Peyer's patch (tissue), 4 donors: Measurements from ENCODE around the gene ITGAV. TPM values are rescaled to one million over a fixed set of nuclear protein-coding genes. Genes with fewer than 3 reads are reported as not detected.

Source experiments
- DNase-seq, 3 donors: peaks; one replicate each; pipeline ENCODE4 v3.0.0-alpha.2; 2017 to 2019
- H3K27ac ChIP-seq, 4 donors: fragments of 200-600 bp; sonication (generic); one replicate each; pipeline ENCODE4 v1.5.1; 2016 to 2019
- H3K27me3 ChIP-seq, 2 donors: fragments of 200-600 bp; sonication (generic); one replicate each; pipeline ENCODE4 v1.5.1; 2019
- H3K36me3 ChIP-seq, 3 donors: fragments of 200-600 bp; sonication (generic); one replicate each; pipeline ENCODE4 v1.5.1; 2016 to 2019
- H3K4me1 ChIP-seq, 4 donors: fragments of 200-600 bp; sonication (generic); one replicate each; pipeline ENCODE4 v1.5.1; 2016 to 2019
- H3K4me3 ChIP-seq, 4 donors: fragments of 200-600 bp; sonication (generic); 1 replicate in 3 of 4; 2 replicates in 1 of 4; pipeline ENCODE4 v1.5.1; 2016 to 2019; ENCODE audit warnings: mild to moderate bottlenecking in 1 of 4
- H3K9me3 ChIP-seq, 4 donors: fragments of 200-600 bp; sonication (generic); one replicate each; pipeline ENCODE4 v1.5.1; 2016 to 2019; ENCODE audit warnings: mild to moderate bottlenecking in 1 of 4
- POLR2A ChIP-seq, 2 donors: fragments of 450-650 bp; IDR thresholded peaks; one replicate each; pipeline ENCODE4 v1.5.1; 2017; ENCODE audit warnings: antibody characterized with exemption in 2 of 2, mild to moderate bottlenecking in 2 of 2, moderate library complexity in 2 of 2
- total RNA-seq, 4 donors: library from RNA; depleted of rRNA; stranded (reverse); fragments of >200 nt; gene quantifications; one replicate each; pipeline ENCODE4 v1.1.0, GENCODE V29; 2016
- TF ChIP-seq, protein P1 (sequence below), 6 experiments: fragments of 450-650 bp in 4 of 6; fragments of 200-600 bp in 2 of 6; sonication (generic) in 1 of 6; IDR thresholded peaks; one replicate each; pipeline ENCODE4 v1.5.1; 2017 to 2019; ENCODE audit warnings: antibody characterized with exemption in 6 of 6, mild to moderate bottlenecking in 3 of 6, moderate library complexity in 1 of 6

The ITGAV gene
- total RNA-seq, 4 donors from 2014 or later, result 28.1 to 35.9 (median 31.2) TPM

DNA sequence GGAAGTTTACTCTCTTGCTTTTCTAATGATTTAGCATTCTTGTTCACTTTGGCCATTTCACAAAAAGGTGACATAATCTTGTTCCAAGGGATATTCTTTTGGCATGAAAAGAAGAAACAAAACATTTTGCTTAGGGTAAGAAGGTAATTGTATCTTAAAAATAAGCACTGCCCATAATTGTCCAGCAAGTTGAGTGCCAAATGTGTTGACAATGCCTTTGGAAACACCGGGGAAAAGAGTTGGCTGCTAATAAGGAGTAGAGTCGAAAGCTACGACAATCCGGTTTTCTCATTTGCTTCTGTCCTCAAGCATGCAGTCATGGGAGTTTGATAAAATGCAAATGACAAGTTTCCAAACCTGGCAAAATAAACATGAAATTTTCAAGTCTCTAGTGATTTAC is 27.3 kb downstream of the ITGAV start:
- Histone ChIP-seq H3K36me3 (no peaks in the 10 kb centered on the region), H3K27me3 (no peaks in the 10 kb centered on the region), H3K9me3 (no peaks in the 10 kb centered on the region), H3K4me1 (no peaks in the 10 kb centered on the region), H3K4me3 (no peak overlapping the region), H3K27ac (no peak overlapping the region)
- no peak for DNase-seq
- no peak for TF ChIP-seq POLR2A (IDR thresholded peaks at IDR 0.05)
- TF ChIP-seq, protein P1, sequence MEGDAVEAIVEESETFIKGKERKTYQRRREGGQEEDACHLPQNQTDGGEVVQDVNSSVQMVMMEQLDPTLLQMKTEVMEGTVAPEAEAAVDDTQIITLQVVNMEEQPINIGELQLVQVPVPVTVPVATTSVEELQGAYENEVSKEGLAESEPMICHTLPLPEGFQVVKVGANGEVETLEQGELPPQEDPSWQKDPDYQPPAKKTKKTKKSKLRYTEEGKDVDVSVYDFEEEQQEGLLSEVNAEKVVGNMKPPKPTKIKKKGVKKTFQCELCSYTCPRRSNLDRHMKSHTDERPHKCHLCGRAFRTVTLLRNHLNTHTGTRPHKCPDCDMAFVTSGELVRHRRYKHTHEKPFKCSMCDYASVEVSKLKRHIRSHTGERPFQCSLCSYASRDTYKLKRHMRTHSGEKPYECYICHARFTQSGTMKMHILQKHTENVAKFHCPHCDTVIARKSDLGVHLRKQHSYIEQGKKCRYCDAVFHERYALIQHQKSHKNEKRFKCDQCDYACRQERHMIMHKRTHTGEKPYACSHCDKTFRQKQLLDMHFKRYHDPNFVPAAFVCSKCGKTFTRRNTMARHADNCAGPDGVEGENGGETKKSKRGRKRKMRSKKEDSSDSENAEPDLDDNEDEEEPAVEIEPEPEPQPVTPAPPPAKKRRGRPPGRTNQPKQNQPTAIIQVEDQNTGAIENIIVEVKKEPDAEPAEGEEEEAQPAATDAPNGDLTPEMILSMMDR (IDR thresholded peaks at IDR 0.05), result no peak

GRCh38 chr2:186617771-186618170 is 27.9 kb downstream of the ITGAV start:
- H3K27me3 ChIP-seq, result no peaks in the 10 kb centered on the region
- DNase-seq, result no peak
- TF ChIP-seq, protein P1 (IDR thresholded peaks at IDR 0.05), result no peak
- no peak for TF ChIP-seq POLR2A (IDR thresholded peaks at IDR 0.05)
- no peak overlapping the region for H3K4me3 ChIP-seq
- no peaks in the 10 kb centered on the region for H3K4me1 ChIP-seq
- no peaks in the 10 kb centered on the region for H3K9me3 ChIP-seq
- H3K27ac ChIP-seq, result no peak overlapping the region
- H3K36me3 ChIP-seq, result peaks cover 0 to 3% (median 0%) of the 10 kb centered on the region in 3 donors

DNA sequence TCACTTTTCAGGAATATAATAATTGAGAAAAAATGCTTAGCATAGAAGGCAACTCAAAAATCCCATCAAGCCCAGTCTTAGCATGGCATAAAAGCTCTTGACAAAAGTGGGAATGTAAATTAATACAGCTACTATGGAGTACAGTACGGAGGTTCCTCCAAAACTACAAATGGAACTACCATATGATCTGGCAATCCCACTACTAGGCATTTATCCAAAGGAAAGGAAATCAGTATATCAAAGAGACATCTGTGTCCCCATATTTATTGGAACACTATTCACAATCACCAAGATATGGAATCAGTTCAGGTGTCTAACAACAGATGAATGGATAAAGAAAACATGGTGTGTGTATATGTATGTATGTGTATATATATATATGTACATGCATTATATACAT is 28.8 kb downstream of the ITGAV start:
- Histone ChIP-seq H3K9me3 (no peaks in the 10 kb centered on the region), H3K4me1 (no peaks in the 10 kb centered on the region), H3K27ac (no peak overlapping the region), H3K36me3 (peaks cover 0 to 10% (median 0%) of the 10 kb centered on the region in 3 donors), H3K27me3 (no peaks in the 10 kb centered on the region), H3K4me3 (no peak overlapping the region)
- TF ChIP-seq, protein P1 (IDR thresholded peaks at IDR 0.05), result no peak
- no peak for TF ChIP-seq POLR2A (IDR thresholded peaks at IDR 0.05)
- DNase-seq, result no peak

DNA sequence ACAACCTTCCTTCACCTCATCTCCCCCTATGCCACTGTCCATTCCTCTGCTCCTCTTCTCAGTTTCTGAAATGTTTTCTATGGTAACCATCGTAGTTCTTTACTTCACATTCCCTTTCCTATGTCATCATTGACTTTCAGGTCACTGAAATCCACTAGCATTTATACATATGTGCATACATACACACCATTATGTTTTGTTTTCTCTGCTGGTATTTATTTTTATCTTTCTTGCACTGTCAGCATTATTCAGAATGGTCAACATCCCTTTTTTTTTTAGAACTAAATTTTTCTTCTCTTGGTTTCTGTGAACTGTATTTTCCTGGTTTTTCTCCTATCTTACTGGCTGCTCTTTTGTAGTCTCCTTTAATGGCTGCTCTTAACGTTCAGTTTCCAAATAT is 33.2 kb downstream of the ITGAV start:
- no peak overlapping the region for H3K4me3 ChIP-seq
- H3K36me3 ChIP-seq, result peaks cover 0 to 27% (median 0%) of the 10 kb centered on the region in 3 donors
- no peak for DNase-seq
- H3K27me3 ChIP-seq, result no peaks in the 10 kb centered on the region
- no peaks in the 10 kb centered on the region for H3K9me3 ChIP-seq
- TF ChIP-seq, protein P1 (IDR thresholded peaks at IDR 0.05), result no peak
- no peak for TF ChIP-seq POLR2A (IDR thresholded peaks at IDR 0.05)
- no peak overlapping the region for H3K27ac ChIP-seq
- H3K4me1 ChIP-seq, result no peaks in the 10 kb centered on the region

DNA sequence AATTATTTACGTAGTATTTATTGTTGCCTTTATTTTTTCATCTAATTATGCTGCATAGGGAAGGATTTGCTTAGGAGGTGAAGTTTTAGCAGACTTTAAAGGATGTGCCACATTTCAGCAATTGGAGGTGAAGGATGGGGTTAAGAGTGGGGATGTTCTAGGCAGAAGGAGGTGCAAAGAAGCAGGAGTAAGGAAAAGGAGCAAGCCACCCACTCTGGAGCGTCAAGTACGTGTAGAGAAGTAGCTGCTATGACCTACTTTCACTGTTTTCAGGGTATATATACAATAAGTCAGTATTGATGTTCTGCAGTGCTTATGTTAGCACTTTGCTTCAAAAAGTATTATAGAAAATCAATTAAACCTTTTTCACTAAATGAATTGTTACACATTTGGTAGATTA is 34.4 kb downstream of the ITGAV start:
- no peaks in the 10 kb centered on the region for H3K4me1 ChIP-seq
- DNase-seq, result no peak
- H3K27ac ChIP-seq, result no peak overlapping the region
- no peak overlapping the region for H3K4me3 ChIP-seq
- H3K27me3 ChIP-seq, result no peaks in the 10 kb centered on the region
- H3K9me3 ChIP-seq, result no peaks in the 10 kb centered on the region
- H3K36me3 ChIP-seq, result peaks cover 0 to 27% (median 0%) of the 10 kb centered on the region in 3 donors
- no peak for TF ChIP-seq POLR2A (IDR thresholded peaks at IDR 0.05)
- TF ChIP-seq, protein P1 (IDR thresholded peaks at IDR 0.05), result no peak
